Activated CD4-positive, alpha-beta T cell treated with anti-CD3 and anti-CD28 coated beads, Interleukin-2, amount 10 ng/mL, durations not matched to agents 7 days and 5 days (primary cell): ENCODE measurements around the gene GRM4. TPM values are rescaled to one million over a fixed set of nuclear protein-coding genes. Genes with fewer than 3 reads are reported as not detected.

Source experiments
- CTCF ChIA-PET: fragments of 350-600 bp; sonication (Branson Sonifier 250); formaldehyde crosslinking; loops from one replicate; lab custom pipeline; 2021; ENCODE audit warnings: antibody characterized with exemption; lab: Charles Lee
- POLR2A ChIA-PET: fragments of 350-600 bp; sonication (Branson Sonifier 250); formaldehyde crosslinking; loops from one replicate; lab custom pipeline; 2021; ENCODE audit warnings: antibody characterized with exemption; lab: Charles Lee
- DNase-seq: peaks from one replicate; pipeline ENCODE4 v3.0.0-alpha.2; 2020
- H3K27ac Mint-ChIP-seq: one replicate; pipeline ENCODE4 v1.8.0; 2021; ENCODE audit warnings: mild to moderate bottlenecking, moderate library complexity, mixed read lengths
- H3K27me3 Mint-ChIP-seq: one replicate; pipeline ENCODE4 v1.8.0; 2021; ENCODE audit warnings: mixed read lengths
- H3K36me3 Mint-ChIP-seq: one replicate; pipeline ENCODE4 v1.8.0; 2021; ENCODE audit warnings: low read depth, mixed read lengths
- H3K4me1 Mint-ChIP-seq: one replicate; pipeline ENCODE4 v1.8.0; 2021; ENCODE audit warnings: mixed read lengths
- H3K4me3 Mint-ChIP-seq: one replicate; pipeline ENCODE4 v1.8.0; 2021; ENCODE audit warnings: mild to moderate bottlenecking, moderate library complexity, mixed read lengths
- H3K9me3 Mint-ChIP-seq: one replicate; pipeline ENCODE4 v1.8.0; 2021; ENCODE audit warnings: mixed read lengths
- total RNA-seq, 2 experiments: library from RNA; stranded (reverse); gene quantifications; one replicate each; pipeline ENCODE4 v1.2.3, GENCODE V29; 2021

Gene GRM4
- total RNA-seq, 2 experiments from 2014 or later, result not detected

- CTCF ChIA-PET, result no interaction called here
- no peak for DNase-seq
- Mint-ChIP-seq H3K9me3 (no peaks in the 10 kb centered on the region), H3K27me3 (no peaks in the 10 kb centered on the region), H3K4me3 (no peak overlapping the region), H3K27ac (no peak overlapping the region), H3K4me1 (no peaks in the 10 kb centered on the region), H3K36me3 (no peaks in the 10 kb centered on the region)
- POLR2A ChIA-PET, result no interaction called here
These were observed 80.2 kb downstream of the GRM4 start for GRCh38 chr6:34065466-34066217.

- H3K27me3 Mint-ChIP-seq, result no peaks in the 10 kb centered on the region
- POLR2A ChIA-PET, result no interaction called here
- CTCF ChIA-PET, result interaction anchor here (1.2 kb wide), 1 partner anchor 40 kb away, joined by 3 read pairs; no protein-coding TSS in a partner anchor
These were observed 81.2 kb downstream of the GRM4 start for GRCh38 chr6:34064675-34065074.

GRCh38 chr6:34063651-34064050 is 82.2 kb downstream of the GRM4 start:
- ChIA-PET POLR2A (no interaction called here), CTCF (interaction anchor here (0.6 to 1.2 kb wide), 3 partner anchors 9 to 339 kb away, joined by 3 to 4 read pairs (median 3); no protein-coding TSS in a partner anchor)
- no peak for DNase-seq
- no peaks in the 10 kb centered on the region for H3K27me3 Mint-ChIP-seq
- H3K9me3 Mint-ChIP-seq, result no peaks in the 10 kb centered on the region
- no peaks in the 10 kb centered on the region for H3K4me1 Mint-ChIP-seq
- no peak overlapping the region for H3K4me3 Mint-ChIP-seq
- no peak overlapping the region for H3K27ac Mint-ChIP-seq
- H3K36me3 Mint-ChIP-seq, result no peaks in the 10 kb centered on the region

More at GRCh38 chr6:34064675-34065074, 81.2 kb downstream of the GRM4 start:
- no peak overlapping the region for H3K4me3 Mint-ChIP-seq
- no peak for DNase-seq
- no peaks in the 10 kb centered on the region for H3K9me3 Mint-ChIP-seq
- no peak overlapping the region for H3K27ac Mint-ChIP-seq
- no peaks in the 10 kb centered on the region for H3K4me1 Mint-ChIP-seq
- no peaks in the 10 kb centered on the region for H3K36me3 Mint-ChIP-seq

GRCh38 chr6:34062815-34063214 is 83.1 kb downstream of the GRM4 start:
- H3K27me3 Mint-ChIP-seq, result no peaks in the 10 kb centered on the region
- no peaks in the 10 kb centered on the region for H3K9me3 Mint-ChIP-seq
- H3K4me1 Mint-ChIP-seq, result no peaks in the 10 kb centered on the region
- ChIA-PET CTCF (interaction anchor here (1.0 kb wide), 1 partner anchor 8 kb away, joined by 3 read pairs; no protein-coding TSS in a partner anchor), POLR2A (no interaction called here)
- no peak overlapping the region for H3K27ac Mint-ChIP-seq
- H3K36me3 Mint-ChIP-seq, result no peaks in the 10 kb centered on the region
- DNase-seq, result no peak
- H3K4me3 Mint-ChIP-seq, result no peak overlapping the region

GRCh38 chr6:34062156-34062555 is 83.7 kb downstream of the GRM4 start:
- Mint-ChIP-seq H3K27ac (no peak overlapping the region), H3K4me3 (no peak overlapping the region), H3K27me3 (no peaks in the 10 kb centered on the region), H3K36me3 (no peaks in the 10 kb centered on the region), H3K9me3 (no peaks in the 10 kb centered on the region), H3K4me1 (no peaks in the 10 kb centered on the region)
- ChIA-PET CTCF (no interaction called here), POLR2A (no interaction called here)
- no peak for DNase-seq

GRCh38 chr6:34061348-34061747 is 84.5 kb downstream of the GRM4 start:
- H3K9me3 Mint-ChIP-seq, result no peaks in the 10 kb centered on the region
- ChIA-PET POLR2A (no interaction called here), CTCF (interaction anchor here (0.5 kb wide), 1 partner anchor 512 kb away, joined by 3 read pairs; no protein-coding TSS in a partner anchor)
- H3K27ac Mint-ChIP-seq, result no peak overlapping the region
- no peaks in the 10 kb centered on the region for H3K4me1 Mint-ChIP-seq
- DNase-seq, result no peak
- H3K4me3 Mint-ChIP-seq, result no peak overlapping the region
- no peaks in the 10 kb centered on the region for H3K36me3 Mint-ChIP-seq
- no peaks in the 10 kb centered on the region for H3K27me3 Mint-ChIP-seq

GRCh38 chr6:34059914-34060313 is 86.0 kb downstream of the GRM4 start:
- no peaks in the 10 kb centered on the region for H3K4me1 Mint-ChIP-seq
- H3K27ac Mint-ChIP-seq, result no peak overlapping the region

GRCh38 chr6:34059136-34059731 is 86.7 kb downstream of the GRM4 start:
- Mint-ChIP-seq H3K9me3 (no peaks in the 10 kb centered on the region), H3K27ac (no peak overlapping the region), H3K4me1 (no peaks in the 10 kb centered on the region), H3K4me3 (no peak overlapping the region), H3K27me3 (no peaks in the 10 kb centered on the region), H3K36me3 (no peaks in the 10 kb centered on the region)
- ChIA-PET CTCF (interaction anchor here (0.6 kb wide), 1 partner anchor 269 kb away, joined by 3 read pairs; no protein-coding TSS in a partner anchor), POLR2A (no interaction called here)
- no peak for DNase-seq

More at GRCh38 chr6:34059914-34060313, 86.0 kb downstream of the GRM4 start:
- no peak overlapping the region for H3K4me3 Mint-ChIP-seq
- no peak for DNase-seq
- no peaks in the 10 kb centered on the region for H3K36me3 Mint-ChIP-seq
- POLR2A ChIA-PET, result no interaction called here
- CTCF ChIA-PET, result interaction anchor here (0.6 to 0.9 kb wide), 2 partner anchors 95 to 268 kb away, joined by 3 read pairs; no protein-coding TSS in a partner anchor
- H3K9me3 Mint-ChIP-seq, result no peaks in the 10 kb centered on the region
- H3K27me3 Mint-ChIP-seq, result no peaks in the 10 kb centered on the region

- ChIA-PET CTCF (no interaction called here), POLR2A (no interaction called here)
- H3K36me3 Mint-ChIP-seq, result no peaks in the 10 kb centered on the region
- H3K27me3 Mint-ChIP-seq, result no peaks in the 10 kb centered on the region
- no peak overlapping the region for H3K4me3 Mint-ChIP-seq
- H3K4me1 Mint-ChIP-seq, result no peaks in the 10 kb centered on the region
- H3K27ac Mint-ChIP-seq, result no peak overlapping the region
- H3K9me3 Mint-ChIP-seq, result no peaks in the 10 kb centered on the region
- DNase-seq, result no peak
These were observed 88.1 kb downstream of the GRM4 start for GRCh38 chr6:34057790-34058189.

GRCh38 chr6:34057191-34057590 is 88.7 kb downstream of the GRM4 start:
- Mint-ChIP-seq H3K27ac (no peak overlapping the region), H3K27me3 (no peaks in the 10 kb centered on the region), H3K9me3 (no peaks in the 10 kb centered on the region), H3K36me3 (no peaks in the 10 kb centered on the region), H3K4me1 (no peaks in the 10 kb centered on the region), H3K4me3 (no peak overlapping the region)
- ChIA-PET CTCF (no interaction called here), POLR2A (no interaction called here)
- no peak for DNase-seq

- CTCF ChIA-PET, result no interaction called here
- Mint-ChIP-seq H3K27me3 (no peaks in the 10 kb centered on the region), H3K27ac (no peak overlapping the region), H3K9me3 (no peaks in the 10 kb centered on the region), H3K4me3 (no peak overlapping the region), H3K4me1 (no peaks in the 10 kb centered on the region), H3K36me3 (no peaks in the 10 kb centered on the region)
- POLR2A ChIA-PET, result no interaction called here
- DNase-seq, result no peak
These were observed 89.4 kb downstream of the GRM4 start for GRCh38 chr6:34056305-34057108.

GRCh38 chr6:34055223-34055933 is 90.5 kb downstream of the GRM4 start:
- ChIA-PET CTCF (interaction anchor here (0.6 to 1.8 kb wide), 10 partner anchors 8 to 312 kb away, joined by 3 to 7 read pairs (median 4); no protein-coding TSS in a partner anchor), POLR2A (no interaction called here)
- Mint-ChIP-seq H3K4me1 (no peaks in the 10 kb centered on the region), H3K36me3 (no peaks in the 10 kb centered on the region), H3K9me3 (no peaks in the 10 kb centered on the region), H3K27me3 (no peaks in the 10 kb centered on the region), H3K4me3 (no peak overlapping the region), H3K27ac (no peak overlapping the region)
- peak; percentile 64 for DNase-seq
